IMR-90 (cell line): ENCODE measurements around the gene SLC30A10. TPM values are rescaled to one million over a fixed set of nuclear protein-coding genes. Genes with fewer than 3 reads are reported as not detected.

Source experiments
- ATAC-seq: fragments of 200-7000 bp; cut with Tn5 transposase; 2 replicates; pipeline ENCODE4 v1.9.1; 2020; ENCODE audit warnings: low read depth, mild to moderate bottlenecking, moderate library complexity
- BruUV-seq: library from RNA; stranded (reverse); fragments of 400-500 nt; replicated peaks from 2 replicates; lab custom pipeline; 2021; lab: Mats Ljungman, UMichigan
- CTCF ChIA-PET: fragments of 300-600 bp; formaldehyde crosslinking; extraction: SDS; loops from one replicate; lab custom pipeline; 2021; ENCODE audit warnings: antibody characterized with exemption; lab: Yijun Ruan, JAX
- POLR2A ChIA-PET: fragments of 300-600 bp; sonication (Branson Sonifier 250); formaldehyde crosslinking; loops from one replicate; lab custom pipeline; 2022; ENCODE audit warnings: antibody characterized with exemption; ENCODE audit not compliant: unreplicated experiment; lab: Charles Lee
- DNase-seq: peaks from one replicate; pipeline ENCODE4 v3.0.0; 2013
- H2AFZ ChIP-seq: replicated peaks from 2 replicates; pipeline ENCODE3; 2013; ENCODE audit warnings: low read length, mild to moderate bottlenecking; ENCODE audit not compliant: poor library complexity
- H2AK5ac ChIP-seq: 2 replicates; pipeline ENCODE4 v1.6.1; 2013; ENCODE audit warnings: low read depth, low read length, inconsistent platforms
- H2AK9ac ChIP-seq: replicated peaks from 2 replicates; pipeline ENCODE3; 2013; ENCODE audit warnings: mild to moderate bottlenecking, low read depth, low read length, moderate library complexity; ENCODE audit not compliant: poor library complexity
- H2BK120ac ChIP-seq: 2 replicates; pipeline ENCODE4 v1.6.1; 2013; ENCODE audit warnings: low read depth, low read length, inconsistent platforms
- H2BK15ac ChIP-seq: 3 replicates; pipeline ENCODE4 v1.6.1; 2013; ENCODE audit warnings: low read depth, low read length, inconsistent platforms
- H2BK20ac ChIP-seq: 2 replicates; pipeline ENCODE4 v1.6.1; 2013; ENCODE audit warnings: low read depth, mild to moderate bottlenecking, inconsistent platforms, low read length, moderate library complexity
- H2BK5ac ChIP-seq: 2 replicates; pipeline ENCODE4 v1.6.1; 2013; ENCODE audit warnings: mild to moderate bottlenecking, low read depth, low read length, inconsistent platforms; ENCODE audit not compliant: poor library complexity, severe bottlenecking
- H3K14ac ChIP-seq: replicated peaks from 2 replicates; pipeline ENCODE4 v1.6.1; 2013; ENCODE audit warnings: low read depth, low read length, inconsistent platforms
- H3K18ac ChIP-seq: 2 replicates; pipeline ENCODE4 v1.6.1; 2013; ENCODE audit warnings: low read depth, low read length, control low read depth
- H3K23ac ChIP-seq: 2 replicates; pipeline ENCODE4 v1.6.1; 2013; ENCODE audit warnings: low read depth, low read length, inconsistent platforms
- H3K27ac ChIP-seq: 2 replicates; pipeline ENCODE4 v1.5.1; 2013; ENCODE audit warnings: mild to moderate bottlenecking, control low read depth, low read length; ENCODE audit not compliant: insufficient read depth
- H3K27me3 ChIP-seq: 2 replicates; pipeline ENCODE4 v1.6.1; 2013; ENCODE audit warnings: low read length; ENCODE audit not compliant: control insufficient read depth, insufficient read depth
- H3K36me3 ChIP-seq: 2 replicates; pipeline ENCODE4 v1.6.1; 2013; ENCODE audit warnings: low read length, mixed read lengths; ENCODE audit not compliant: control insufficient read depth, insufficient read depth
- H3K4ac ChIP-seq: 2 replicates; pipeline ENCODE4 v1.6.1; 2013; ENCODE audit warnings: low read depth, low read length, inconsistent platforms
- H3K4me1 ChIP-seq: 2 replicates; pipeline ENCODE4 v1.6.1; 2013; ENCODE audit warnings: low read length, mixed read lengths; ENCODE audit not compliant: control insufficient read depth, insufficient read depth
- H3K4me2 ChIP-seq: 2 replicates; pipeline ENCODE4 v1.6.1; 2013; ENCODE audit warnings: low read depth, mild to moderate bottlenecking, control low read depth, low read length, moderate library complexity
- H3K4me3 ChIP-seq: 2 replicates; pipeline ENCODE4 v1.5.1; 2013; ENCODE audit warnings: low read depth, mild to moderate bottlenecking, control low read depth, low read length, moderate library complexity; ENCODE audit not compliant: insufficient read depth
- H3K56ac ChIP-seq: 2 replicates; pipeline ENCODE4 v1.6.1; 2013; ENCODE audit warnings: low read length, inconsistent platforms; ENCODE audit not compliant: insufficient read depth; ENCODE audit errors: extremely low read depth
- H3K79me1 ChIP-seq, 2 experiments: 2 replicates each; pipeline ENCODE4 v1.6.1; 2013; ENCODE audit warnings: low read length in 2 of 2, inconsistent platforms in 1 of 2, low read depth in 1 of 2
- H3K9ac ChIP-seq: 2 replicates; pipeline ENCODE4 v1.6.1; 2013; ENCODE audit warnings: low read depth, low read length, control low read depth
- H3K9me1 ChIP-seq: 2 replicates; pipeline ENCODE4 v1.6.1; 2013; ENCODE audit warnings: low read length, inconsistent platforms; ENCODE audit not compliant: insufficient read depth
- H3K9me3 ChIP-seq: 2 replicates; pipeline ENCODE4 v1.6.1; 2013; ENCODE audit warnings: low read length; ENCODE audit not compliant: control insufficient read depth, insufficient read depth
- H4K20me1 ChIP-seq: 2 replicates; pipeline ENCODE4 v1.6.1; 2013; ENCODE audit warnings: low read length, inconsistent platforms; ENCODE audit not compliant: insufficient read depth
- H4K5ac ChIP-seq: 2 replicates; pipeline ENCODE4 v1.6.1; 2013; ENCODE audit warnings: mild to moderate bottlenecking, low read depth, low read length, control low read depth
- H4K8ac ChIP-seq, 2 experiments: 2 replicates each; pipeline ENCODE4 v1.6.1; 2013; ENCODE audit warnings: low read depth in 2 of 2, low read length in 2 of 2, control low read depth in 1 of 2, inconsistent platforms in 1 of 2
- H4K91ac ChIP-seq: 2 replicates; pipeline ENCODE4 v1.6.1; 2013; ENCODE audit warnings: low read depth, low read length, inconsistent platforms; ENCODE audit not compliant: insufficient read depth
- BHLHE40 ChIP-seq: fragments of 150-350 bp; IDR thresholded peaks from 2 replicates; pipeline ENCODE4 v1.6.1; 2016; ENCODE audit warnings: mild to moderate bottlenecking, low read depth, low read length
- CEBPB ChIP-seq: IDR thresholded peaks from 2 replicates; pipeline ENCODE4 v1.6.1; 2012; ENCODE audit warnings: low read depth, low read length, improper control_type of control experiment
- CHD1 ChIP-seq: IDR thresholded peaks from 2 replicates; pipeline ENCODE4 v1.6.1; 2012; ENCODE audit warnings: low read depth, low read length, improper control_type of control experiment
- CTCF ChIP-seq: conservative IDR thresholded peaks from 2 replicates; pipeline ENCODE4 v1.5.1; 2012; ENCODE audit warnings: mild to moderate bottlenecking, low read depth, low read length, improper control_type of control experiment
- ELK1 ChIP-seq: fragments of 150-350 bp; IDR thresholded peaks from 2 replicates; pipeline ENCODE4 v1.6.1; 2016; ENCODE audit warnings: low read depth, mild to moderate bottlenecking, low read length, moderate library complexity, borderline replicate concordance
- FOS ChIP-seq: fragments of 150-350 bp; IDR thresholded peaks from 2 replicates; pipeline ENCODE4 v1.6.1; 2016; ENCODE audit warnings: low read depth, low read length
- MAFK ChIP-seq: IDR thresholded peaks from 2 replicates; pipeline ENCODE4 v1.6.1; 2012; ENCODE audit warnings: low read depth, low read length, improper control_type of control experiment
- MAZ ChIP-seq: IDR thresholded peaks from 2 replicates; pipeline ENCODE4 v1.6.1; 2012; ENCODE audit warnings: low read depth, mild to moderate bottlenecking, low read length, improper control_type of control experiment, moderate library complexity, borderline replicate concordance
- MXI1 ChIP-seq: IDR thresholded peaks from 2 replicates; pipeline ENCODE4 v1.6.1; 2012; ENCODE audit warnings: low read depth, mild to moderate bottlenecking, low read length, moderate library complexity, borderline replicate concordance
- NFE2L2 ChIP-seq: fragments of 150-350 bp; IDR thresholded peaks from 2 replicates; pipeline ENCODE4 v1.6.1; 2016; ENCODE audit warnings: low read depth, mild to moderate bottlenecking, low read length
- POLR2A ChIP-seq: IDR thresholded peaks from 2 replicates; pipeline ENCODE4 v1.6.1; 2012; ENCODE audit warnings: mild to moderate bottlenecking, low read depth, low read length
- RAD21 ChIP-seq: IDR thresholded peaks from 2 replicates; pipeline ENCODE4 v1.6.1; 2012; ENCODE audit warnings: low read length, improper control_type of control experiment
- RCOR1 ChIP-seq: IDR thresholded peaks from 2 replicates; pipeline ENCODE4 v1.6.1; 2012; ENCODE audit warnings: mild to moderate bottlenecking, low read length, improper control_type of control experiment; ENCODE audit not compliant: insufficient replicate concordance
- RFX5 ChIP-seq: IDR thresholded peaks from 2 replicates; pipeline ENCODE4 v1.8.0; 2012; ENCODE audit warnings: low read depth, mild to moderate bottlenecking, low read length, moderate library complexity
- SMC3 ChIP-seq: fragments of 150-350 bp; IDR thresholded peaks from 2 replicates; pipeline ENCODE4 v1.6.1; 2016; ENCODE audit warnings: low read depth, mild to moderate bottlenecking, antibody characterized with exemption, low read length, moderate library complexity
- USF2 ChIP-seq: fragments of 150-350 bp; IDR thresholded peaks from 2 replicates; pipeline ENCODE4 v1.6.1; 2017; ENCODE audit warnings: mild to moderate bottlenecking, antibody characterized with exemption, low read length, low read depth
- WGBS, 2 experiments: methylation state at CpG; one replicate each; pipeline versions ENCODE4 v1.1.5 to v1.1.7; 2013; ENCODE audit warnings: missing lambda C conversion rate in 2 of 2; ENCODE audit not compliant: insufficient read length in 1 of 2; ENCODE audit errors: extremely low coverage in 2 of 2; 5-methylcytosine and 5-hydroxymethylcytosine counted together
- dilution Hi-C: fragments of 300-500 bp; cut with HindIII; formaldehyde crosslinking; loops from one replicate; pipeline ENCODE4 v1.14.3; 2018; ENCODE audit warnings: low sequenced_read_pairs; ENCODE audit not compliant: unreplicated experiment
- in situ Hi-C: fragments of 300-500 bp; cut with MboI; formaldehyde crosslinking; loops from 3 replicates; pipeline ENCODE4 v1.14.3; 2019; ENCODE audit warnings: low sequenced_read_pairs, inconsistent platforms, mixed read lengths
- intact Hi-C: fragments of 100-400 bp; cut with micrococcal nuclease; formaldehyde crosslinking; loops from 2 replicates; pipeline ENCODE4 v1.10.0; 2022
- polyA plus RNA-seq, 3 experiments: library from polyadenylated mRNA; depleted of rRNA; stranded (reverse); fragments of >200 nt; gene quantifications; 2 replicates each; pipeline ENCODE4 v1.2.3, GENCODE V29; 2012; ENCODE audit warnings: low replicate concordance in 1 of 3
- total RNA-seq: library from RNA; depleted of rRNA; stranded (reverse); fragments of >200 nt; gene quantifications from 2 replicates; pipeline ENCODE4 v1.2.3, GENCODE V29; 2012

The SLC30A10 gene
- total and polyA plus RNA-seq, 2 of the 4 experiments (the other 2 are of a cell fraction): not detected

GRCh38 chr1:219903353-219903871 is 24.9 kb downstream of the SLC30A10 start:
- Histone ChIP-seq H2BK120ac (no peak overlapping the region), H3K4ac (no peak overlapping the region), H3K14ac (no peak overlapping the region), H4K91ac (no peak overlapping the region), H2AFZ (no peak overlapping the region), H2BK20ac (no peak overlapping the region), H3K56ac (no peak overlapping the region), H3K9me1 (no peaks in the 10 kb centered on the region), H4K20me1 (no peaks in the 10 kb centered on the region), H2AK9ac (no peak overlapping the region), H3K79me1 (no peaks in the 10 kb centered on the region), H3K9ac (no peak overlapping the region), H3K18ac (no peak overlapping the region), H3K9me3 (no peaks in the 10 kb centered on the region), H4K5ac (no peak overlapping the region), H3K27ac (no peak overlapping the region), H3K27me3 (no peaks in the 10 kb centered on the region), H3K4me3 (no peak overlapping the region), H2AK5ac (no peak overlapping the region), H3K4me1 (no peaks in the 10 kb centered on the region), H2BK5ac (no peak overlapping the region), H2BK15ac (no peak overlapping the region), H4K8ac (no peak overlapping the region), H3K23ac (no peak overlapping the region), H3K4me2 (no peak overlapping the region), H3K36me3 (no peaks in the 10 kb centered on the region)
- ChIA-PET CTCF (no interaction called here), POLR2A (no interaction called here)
- no TSS peak for BruUV-seq
- DNase-seq (no peak), ATAC-seq (no peak)
- WGBS, 2 experiments: no CpG with 5 or more reads among the region's 5 CpGs
- in situ Hi-C loops (no loop called here), intact Hi-C loops (no loop called here), dilution Hi-C loops (no loop called here)
- TF ChIP-seq RCOR1 (no peak), FOS (no peak), USF2 (no peak), CHD1 (no peak), RAD21 (no peak), BHLHE40 (no peak), SMC3 (no peak), POLR2A (no peak), MAFK (no peak), CTCF (no peak), NFE2L2 (no peak), MXI1 (no peak), CEBPB (no peak), MAZ (no peak), ELK1 (no peak), RFX5 (no peak)
